Endothelial cell of umbilical vein (primary cell): ENCODE data around the gene INAVA. TPM values are rescaled to one million over a fixed set of nuclear protein-coding genes. Genes with fewer than 3 reads are reported as not detected.

Experiments
- polyA plus RNA-seq, 4 experiments: library from polyadenylated mRNA; depleted of rRNA in 3 of 4; stranded (reverse) in 3 of 4; unstranded in 1 of 4; fragments of >200 nt; gene quantifications; 2 replicates each; pipeline versions ENCODE4 v1.2.1 to v1.2.3, GENCODE V29; 2011 to 2012; ENCODE audit warnings: missing spikeins in 1 of 4
- small RNA-seq: library from RNA; depleted of rRNA; stranded (forward); fragments of <200 nt; gene quantifications from one replicate; pipeline ENCODE3, GENCODE V24; 2012; ENCODE audit warnings: low replicate concordance, low read depth; ENCODE audit not compliant: insufficient read depth, insufficient read length
- total RNA-seq: library from RNA; stranded (reverse); gene quantifications from 2 replicates; pipeline ENCODE4 v1.2.3, GENCODE V29; 2021

Gene INAVA
- total and polyA plus RNA-seq, 2 donors (not counting 3 experiments of a cell fraction or from before 2014, with no cell fraction given) = 0.42 TPM; not detected in 1

Small RNA genes within 50 kb of the gene (small RNA-seq; reads per million reads assigned to genes)
- gene RNU6-704P = not detected

Other genes starting within 250 kb of the INAVA start
- 17.6 and 17.7 TPM in 2 replicates for gene DDX59, start 225.0 kb upstream of the INAVA start, total RNA-seq
- gene DDX59, start 225.0 kb upstream of the INAVA start, polyA plus RNA-seq = 6.6 and 8.1 TPM in 2 replicates
- 43.9 and 45.5 TPM in 2 replicates for gene CAMSAP2, start 156.0 kb upstream of the INAVA start, total RNA-seq
- 5.0 and 6.7 TPM in 2 replicates for gene CAMSAP2, start 156.0 kb upstream of the INAVA start, polyA plus RNA-seq
- gene GPR25, start 21.9 kb upstream of the INAVA start, total RNA-seq = not detected in 2 replicates
- gene GPR25, start 21.9 kb upstream of the INAVA start, polyA plus RNA-seq = not detected in 2 replicates
- 4.4 and 4.7 TPM in 2 replicates for gene KIF21B, start 128.8 kb downstream of the INAVA start, total RNA-seq
- gene KIF21B, start 128.8 kb downstream of the INAVA start, polyA plus RNA-seq = 1.8 and 1.9 TPM in 2 replicates
- not detected in 2 replicates for gene CACNA1S, start 217.5 kb downstream of the INAVA start, total RNA-seq
- not detected in 2 replicates for gene CACNA1S, start 217.5 kb downstream of the INAVA start, polyA plus RNA-seq
- not detected in 2 replicates for gene ASCL5, start 232.3 kb downstream of the INAVA start, total RNA-seq
- not detected in 2 replicates for gene ASCL5, start 232.3 kb downstream of the INAVA start, polyA plus RNA-seq